IMR-90 (cell line): ENCODE data around the gene NISCH.

Source experiments
- CHD1 ChIP-seq: IDR thresholded peaks from 2 replicates; pipeline ENCODE4 v1.6.1; 2012; ENCODE audit warnings: low read depth, low read length, improper control_type of control experiment
- FOS ChIP-seq: fragments of 150-350 bp; IDR thresholded peaks from 2 replicates; pipeline ENCODE4 v1.6.1; 2016; ENCODE audit warnings: low read depth, low read length
- MAFK ChIP-seq: IDR thresholded peaks from 2 replicates; pipeline ENCODE4 v1.6.1; 2012; ENCODE audit warnings: low read depth, low read length, improper control_type of control experiment
- POLR2A ChIP-seq: IDR thresholded peaks from 2 replicates; pipeline ENCODE4 v1.6.1; 2012; ENCODE audit warnings: mild to moderate bottlenecking, low read depth, low read length
- SMC3 ChIP-seq: fragments of 150-350 bp; IDR thresholded peaks from 2 replicates; pipeline ENCODE4 v1.6.1; 2016; ENCODE audit warnings: low read depth, mild to moderate bottlenecking, antibody characterized with exemption, low read length, moderate library complexity
- TF ChIP-seq, protein P1 (sequence below): conservative IDR thresholded peaks from 2 replicates; pipeline ENCODE4 v1.5.1; 2012; ENCODE audit warnings: mild to moderate bottlenecking, low read depth, low read length, improper control_type of control experiment

DNA sequence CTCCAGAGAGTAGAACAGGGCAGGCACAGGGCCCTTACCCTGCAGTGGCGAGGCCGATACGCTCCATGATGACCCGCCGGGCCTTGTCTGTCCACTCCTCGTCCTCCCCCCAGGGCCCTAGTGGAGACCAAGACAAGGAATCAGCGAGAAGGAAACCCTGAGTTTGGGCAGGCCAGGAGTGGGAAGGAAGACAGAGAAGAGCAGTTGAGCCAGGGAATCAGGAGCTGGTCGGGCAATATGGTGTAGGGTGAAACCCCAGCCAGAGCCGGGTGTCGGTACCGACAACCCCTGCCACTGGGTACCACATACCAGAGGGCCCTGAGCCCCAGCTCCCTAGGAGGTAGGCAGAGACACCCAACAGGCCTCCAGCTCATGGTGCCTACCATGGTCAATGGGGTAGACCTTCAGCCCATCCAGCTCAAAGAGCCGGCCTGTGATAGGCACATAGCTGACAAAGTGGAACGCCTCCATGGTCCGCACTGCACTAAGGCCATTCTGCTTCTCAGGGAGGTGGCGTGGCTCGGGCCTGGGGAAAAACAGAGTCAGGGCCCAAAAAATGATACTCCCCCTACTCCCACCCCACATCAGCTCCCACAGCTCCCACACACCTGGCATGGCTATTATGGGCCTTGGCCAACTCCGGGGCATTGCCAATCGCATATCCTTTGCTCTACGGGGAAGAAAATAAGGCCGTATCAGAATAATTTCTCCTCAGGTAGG, 48.5 kb upstream of the NISCH start:
- TF ChIP-seq, protein P1, sequence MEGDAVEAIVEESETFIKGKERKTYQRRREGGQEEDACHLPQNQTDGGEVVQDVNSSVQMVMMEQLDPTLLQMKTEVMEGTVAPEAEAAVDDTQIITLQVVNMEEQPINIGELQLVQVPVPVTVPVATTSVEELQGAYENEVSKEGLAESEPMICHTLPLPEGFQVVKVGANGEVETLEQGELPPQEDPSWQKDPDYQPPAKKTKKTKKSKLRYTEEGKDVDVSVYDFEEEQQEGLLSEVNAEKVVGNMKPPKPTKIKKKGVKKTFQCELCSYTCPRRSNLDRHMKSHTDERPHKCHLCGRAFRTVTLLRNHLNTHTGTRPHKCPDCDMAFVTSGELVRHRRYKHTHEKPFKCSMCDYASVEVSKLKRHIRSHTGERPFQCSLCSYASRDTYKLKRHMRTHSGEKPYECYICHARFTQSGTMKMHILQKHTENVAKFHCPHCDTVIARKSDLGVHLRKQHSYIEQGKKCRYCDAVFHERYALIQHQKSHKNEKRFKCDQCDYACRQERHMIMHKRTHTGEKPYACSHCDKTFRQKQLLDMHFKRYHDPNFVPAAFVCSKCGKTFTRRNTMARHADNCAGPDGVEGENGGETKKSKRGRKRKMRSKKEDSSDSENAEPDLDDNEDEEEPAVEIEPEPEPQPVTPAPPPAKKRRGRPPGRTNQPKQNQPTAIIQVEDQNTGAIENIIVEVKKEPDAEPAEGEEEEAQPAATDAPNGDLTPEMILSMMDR: no peak
- TF ChIP-seq SMC3 (no peak), MAFK (no peak), FOS (no peak), POLR2A (no peak), CHD1 (no peak)
